Stomach (tissue), 9 donors: ENCODE data around the gene ACVR1. TPM values are rescaled to one million over a fixed set of nuclear protein-coding genes. Genes with fewer than 3 reads are reported as not detected.

Source experiments
- DNase-seq, 2 donors: peaks; one replicate each; pipeline versions ENCODE4 v3.0.0 to v3.0.0-alpha.2; 2013 to 2019
- H3K27ac ChIP-seq, 5 donors: fragments of 200-600 bp in 4 of 5; sonication (generic) in 4 of 5; one replicate each; pipeline ENCODE4 v1.5.1; 2013 to 2019; ENCODE audit warnings: mild to moderate bottlenecking in 1 of 5, moderate library complexity in 1 of 5
- H3K27me3 ChIP-seq, 3 donors: fragments of 200-600 bp; sonication (generic); one replicate each; pipeline ENCODE4 v1.5.1; 2017 to 2019; ENCODE audit warnings: mixed run types in 1 of 3
- H3K36me3 ChIP-seq, 4 donors: fragments of 200-600 bp; sonication (generic); 1 replicate in 3 of 4; 2 replicates in 1 of 4; pipeline ENCODE4 v1.5.1; 2016 to 2019
- H3K4me1 ChIP-seq, 4 donors: fragments of 200-600 bp; sonication (generic); one replicate each; pipeline ENCODE4 v1.5.1; 2016 to 2019
- H3K4me3 ChIP-seq, 4 donors: fragments of 200-600 bp; sonication (generic) in 3 of 4; one replicate each; pipeline ENCODE4 v1.5.1; 2016 to 2019; ENCODE audit warnings: mild to moderate bottlenecking in 1 of 4
- H3K9me3 ChIP-seq, 4 donors: fragments of 200-600 bp; sonication (generic); one replicate each; pipeline ENCODE4 v1.5.1; 2016 to 2019
- EP300 ChIP-seq: sonication (generic); formaldehyde crosslinking; IDR thresholded peaks from one replicate; pipeline ENCODE4 v1.6.1; 2017; ENCODE audit warnings: antibody characterized with exemption
- POLR2A ChIP-seq, 4 donors: fragments of 450-650 bp; IDR thresholded peaks; one replicate each; pipeline ENCODE4 v1.6.1; 2016; ENCODE audit warnings: antibody characterized with exemption in 4 of 4, control low read depth in 2 of 4, mild to moderate bottlenecking in 1 of 4, moderate library complexity in 1 of 4
- POLR2AphosphoS5 ChIP-seq, 3 donors: sonication (generic); formaldehyde crosslinking; IDR thresholded peaks; one replicate each; pipeline ENCODE4 v1.6.1; 2016; ENCODE audit warnings: antibody characterized with exemption in 3 of 3
- WGBS, 5 donors: extraction: QIAGEN DNeasy Blood & Tissue Kit in 3 of 5; methylation state at CpG; one replicate each; pipeline versions ENCODE4 v1.1.5 to v1.1.7; 2013 to 2018; 5-methylcytosine and 5-hydroxymethylcytosine counted together
- intact Hi-C: fragments of 100-400 bp; cut with DNase I; formaldehyde crosslinking; loops from one replicate; pipeline ENCODE4 v1.15.1; 2023; ENCODE audit warnings: low total_unique reads
- polyA plus RNA-seq, 3 donors: library from polyadenylated mRNA; stranded (reverse); fragments of 200-250 nt; gene quantifications; one replicate each; pipeline ENCODE4 v1.2.3, GENCODE V29; 2013
- total RNA-seq, 5 donors: library from RNA; depleted of rRNA; stranded (reverse); fragments of >200 nt; gene quantifications; one replicate each; pipeline versions ENCODE4 v1.1.0 to v1.2.3, GENCODE V29; 2014 to 2016
- TF ChIP-seq, protein P1 (sequence below), 7 experiments: fragments of 450-650 bp in 4 of 7; fragments of 200-600 bp in 3 of 7; sonication (generic) in 3 of 7; IDR thresholded peaks; one replicate each; pipeline ENCODE4 v1.5.1; 2016 to 2019; ENCODE audit warnings: antibody characterized with exemption in 7 of 7, control low read depth in 2 of 7, mild to moderate bottlenecking in 1 of 7
- donor health status: healthy with polysubstance abuse.
- donor health status: Bipolar disorder and iron deficiency.
- donor health status: healthy.

ACVR1 gene
- total and polyA plus RNA-seq, 8 donors = 2.3 to 32.1 (median 5.6) TPM

DNA sequence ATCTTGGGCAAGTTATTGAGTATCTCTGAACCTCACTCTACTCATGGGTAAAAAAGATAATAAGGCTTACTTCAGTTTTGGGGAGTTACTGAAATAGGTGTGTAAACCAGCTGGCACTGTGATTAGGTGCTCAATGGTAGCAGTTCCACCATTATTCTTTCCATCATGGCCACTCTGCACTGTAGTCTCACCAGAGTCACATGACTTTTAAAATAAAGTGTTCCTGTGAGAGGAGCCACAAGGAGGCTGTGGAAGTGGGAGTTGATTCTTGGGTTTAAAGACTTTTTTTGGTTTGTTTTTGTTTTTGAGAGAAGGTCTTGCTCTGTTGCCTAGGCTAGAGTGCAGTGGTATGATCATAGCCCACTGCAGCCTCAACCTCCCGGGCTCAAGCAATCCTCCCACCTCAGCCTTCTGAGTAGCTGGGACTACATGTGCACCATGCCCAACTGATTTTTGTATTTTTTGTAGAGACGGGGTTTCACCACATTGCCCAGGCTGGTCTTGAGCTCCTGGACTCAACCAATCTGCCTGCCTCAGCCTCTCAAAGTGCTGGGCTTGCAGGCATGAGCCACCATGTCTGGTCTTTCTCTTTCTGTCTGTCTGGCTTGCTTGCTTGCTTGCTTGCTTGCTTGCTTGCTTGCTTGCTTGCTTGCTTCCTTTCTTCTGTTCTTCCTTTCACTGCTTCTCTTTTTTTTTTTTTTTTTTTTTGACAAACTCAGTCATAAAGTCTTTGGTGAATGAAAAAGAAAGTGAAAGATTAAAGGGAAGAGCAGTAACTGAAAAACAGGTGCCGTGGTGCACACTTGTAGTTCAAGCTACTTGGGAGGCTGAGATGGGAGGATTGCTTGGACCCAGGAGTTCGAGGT, 21.2 kb upstream of the ACVR1 start:
- Histone ChIP-seq H3K27ac (peak overlapping the region in 1 of 5 donors; percentile 72), H3K4me1 (peaks cover 0 to 14% (median 0%) of the 10 kb centered on the region in 4 donors), H3K27me3 (no peaks in the 10 kb centered on the region), H3K4me3 (no peak overlapping the region), H3K9me3 (no peaks in the 10 kb centered on the region), H3K36me3 (no peaks in the 10 kb centered on the region)
- no peak for TF ChIP-seq EP300
- TF ChIP-seq POLR2AphosphoS5 (IDR thresholded peaks at IDR 0.05) = no peak
- TF ChIP-seq, protein P1, sequence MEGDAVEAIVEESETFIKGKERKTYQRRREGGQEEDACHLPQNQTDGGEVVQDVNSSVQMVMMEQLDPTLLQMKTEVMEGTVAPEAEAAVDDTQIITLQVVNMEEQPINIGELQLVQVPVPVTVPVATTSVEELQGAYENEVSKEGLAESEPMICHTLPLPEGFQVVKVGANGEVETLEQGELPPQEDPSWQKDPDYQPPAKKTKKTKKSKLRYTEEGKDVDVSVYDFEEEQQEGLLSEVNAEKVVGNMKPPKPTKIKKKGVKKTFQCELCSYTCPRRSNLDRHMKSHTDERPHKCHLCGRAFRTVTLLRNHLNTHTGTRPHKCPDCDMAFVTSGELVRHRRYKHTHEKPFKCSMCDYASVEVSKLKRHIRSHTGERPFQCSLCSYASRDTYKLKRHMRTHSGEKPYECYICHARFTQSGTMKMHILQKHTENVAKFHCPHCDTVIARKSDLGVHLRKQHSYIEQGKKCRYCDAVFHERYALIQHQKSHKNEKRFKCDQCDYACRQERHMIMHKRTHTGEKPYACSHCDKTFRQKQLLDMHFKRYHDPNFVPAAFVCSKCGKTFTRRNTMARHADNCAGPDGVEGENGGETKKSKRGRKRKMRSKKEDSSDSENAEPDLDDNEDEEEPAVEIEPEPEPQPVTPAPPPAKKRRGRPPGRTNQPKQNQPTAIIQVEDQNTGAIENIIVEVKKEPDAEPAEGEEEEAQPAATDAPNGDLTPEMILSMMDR (IDR thresholded peaks at IDR 0.05) = no peak
- no peak for TF ChIP-seq POLR2A (IDR thresholded peaks at IDR 0.05)
- intact Hi-C loops = no loop called here
- peak in 1 of 2 donors; percentile 10 for DNase-seq
- 68 to 86% (median 76%) methylated on average over 4 of the region's 4 CpGs for WGBS, 5 donors

- WGBS, 5 donors = 89 to 96% (median 92%) methylated on average over 2 of the region's 2 CpGs
- DNase-seq = no peak
- Histone ChIP-seq H3K4me1 (peaks cover 0 to 14% (median 0%) of the 10 kb centered on the region in 4 donors), H3K27me3 (no peaks in the 10 kb centered on the region), H3K4me3 (no peak overlapping the region), H3K36me3 (no peaks in the 10 kb centered on the region), H3K9me3 (no peaks in the 10 kb centered on the region), H3K27ac (no peak overlapping the region)
- intact Hi-C loops = no loop called here
- TF ChIP-seq EP300 (no peak), POLR2A (IDR thresholded peaks at IDR 0.05) (no peak), POLR2AphosphoS5 (IDR thresholded peaks at IDR 0.05) (no peak)
- TF ChIP-seq, protein P1 (IDR thresholded peaks at IDR 0.05) = no peak
Measured at GRCh38 chr2:157895531-157895930, 19.4 kb upstream of the ACVR1 start.

GRCh38 chr2:157894694-157895435, 18.7 kb upstream of the ACVR1 start:
- Histone ChIP-seq H3K36me3 (no peaks in the 10 kb centered on the region), H3K27me3 (no peaks in the 10 kb centered on the region), H3K27ac (no peak overlapping the region), H3K4me3 (no peak overlapping the region), H3K4me1 (peaks cover 0 to 14% (median 0%) of the 10 kb centered on the region in 4 donors), H3K9me3 (no peaks in the 10 kb centered on the region)
- whole genome bisulfite sequencing, 5 donors = 83 to 89% (median 86%) methylated on average over 12 of the region's 12 CpGs
- DNase-seq = no peak
- TF ChIP-seq POLR2AphosphoS5 (IDR thresholded peaks at IDR 0.05) (no peak), EP300 (no peak), POLR2A (IDR thresholded peaks at IDR 0.05) (no peak)
- TF ChIP-seq, protein P1 (IDR thresholded peaks at IDR 0.05) = no peak
- intact Hi-C loops = no loop called here

- no peaks in the 10 kb centered on the region for H3K9me3 ChIP-seq
- no peaks in the 10 kb centered on the region for H3K36me3 ChIP-seq
- TF ChIP-seq POLR2AphosphoS5 (IDR thresholded peaks at IDR 0.05) = no peak
- TF ChIP-seq, protein P1 (IDR thresholded peaks at IDR 0.05) = no peak
- no peak overlapping the region for H3K4me3 ChIP-seq
- H3K27me3 ChIP-seq = no peaks in the 10 kb centered on the region
- H3K4me1 ChIP-seq = peaks cover 0 to 8% (median 0%) of the 10 kb centered on the region in 4 donors
- no peak overlapping the region for H3K27ac ChIP-seq
- intact Hi-C loops = no loop called here
- no peak for DNase-seq
- 76 to 91% (median 84%) methylated on average over 4 of the region's 4 CpGs for WGBS, 5 donors
Measured at GRCh38 chr2:157893611-157894010, 17.5 kb upstream of the ACVR1 start.
